Stimulated activated CD4-positive, alpha-beta T cell treated with anti-CD3 and anti-CD28 coated beads, Interleukin-12 subunit alpha, Interleukin-12 subunit beta, amount 100 ng/mL, for 48 hours (primary cell): ENCODE data around the gene UXS1.

ENCODE experiments used
- DNase-seq, 3 donors: peaks; one replicate each; pipeline ENCODE4 v3.0.0-alpha.2; 2020; ENCODE audit warnings: low read depth in 2 of 3, low spot score in 1 of 3

The UXS1 gene

DNA sequence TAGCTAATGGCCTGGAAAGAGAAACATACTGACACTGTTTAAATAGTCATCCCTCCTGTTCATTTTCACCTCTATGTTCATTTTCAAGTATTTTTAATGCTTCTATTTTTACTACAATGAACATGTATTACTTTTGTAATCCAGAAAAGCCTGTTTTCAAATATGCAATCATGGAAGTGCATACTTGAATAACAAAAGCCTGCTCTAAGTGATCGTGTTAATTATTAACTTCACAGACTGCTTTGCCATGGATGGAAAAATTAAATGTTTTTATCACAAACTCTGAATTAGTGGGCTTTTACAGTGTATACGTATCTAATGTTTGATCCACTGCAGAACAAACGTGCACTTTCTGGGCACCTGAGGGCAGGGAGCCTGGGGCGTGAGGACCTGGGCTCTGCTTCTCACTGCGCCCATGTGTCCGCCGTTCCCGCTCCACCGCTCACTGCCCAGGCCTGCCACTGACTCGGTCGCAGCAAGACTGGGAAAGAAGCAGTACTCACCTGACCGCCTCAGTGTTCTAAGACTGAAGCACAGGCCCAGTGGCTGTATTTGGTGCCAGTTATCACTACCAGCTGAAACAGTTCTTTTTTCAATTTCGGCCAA is 80.6 kb downstream of the UXS1 start:
- DNase-seq = no peak

DNA sequence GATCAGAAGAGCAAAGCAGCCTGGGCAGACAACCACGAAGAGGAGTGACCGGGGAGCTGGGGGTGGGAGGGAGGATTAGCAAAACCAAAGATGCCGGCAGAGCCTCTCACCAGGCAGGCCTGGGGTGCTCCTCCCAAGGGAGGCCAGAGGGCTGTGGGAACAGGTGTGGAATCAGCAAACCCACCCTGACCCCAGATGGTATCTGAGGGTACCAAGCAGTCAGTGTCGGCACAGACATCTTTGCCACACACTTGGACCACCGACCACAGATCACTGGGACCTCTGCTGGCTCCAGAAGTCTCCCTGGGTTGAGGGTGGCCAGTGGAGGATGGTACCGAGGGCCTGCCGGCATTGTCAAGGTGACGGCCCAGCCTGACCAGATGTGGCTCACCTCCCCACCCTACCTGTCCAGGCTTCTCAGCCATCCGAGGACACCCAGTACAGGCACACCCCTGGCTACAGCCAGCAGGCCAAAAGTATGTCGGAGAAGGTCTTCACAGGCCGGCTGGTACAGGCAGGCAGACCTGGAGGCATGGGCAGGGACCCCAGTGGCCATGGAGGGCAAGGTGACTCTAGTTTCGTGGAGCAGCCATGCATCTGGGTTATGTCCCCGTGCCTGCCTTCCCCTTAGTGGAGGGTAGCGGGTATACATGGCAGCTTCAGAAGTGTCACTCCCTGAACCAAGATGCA is 82.1 kb downstream of the UXS1 start:
- no peak for DNase-seq

DNA sequence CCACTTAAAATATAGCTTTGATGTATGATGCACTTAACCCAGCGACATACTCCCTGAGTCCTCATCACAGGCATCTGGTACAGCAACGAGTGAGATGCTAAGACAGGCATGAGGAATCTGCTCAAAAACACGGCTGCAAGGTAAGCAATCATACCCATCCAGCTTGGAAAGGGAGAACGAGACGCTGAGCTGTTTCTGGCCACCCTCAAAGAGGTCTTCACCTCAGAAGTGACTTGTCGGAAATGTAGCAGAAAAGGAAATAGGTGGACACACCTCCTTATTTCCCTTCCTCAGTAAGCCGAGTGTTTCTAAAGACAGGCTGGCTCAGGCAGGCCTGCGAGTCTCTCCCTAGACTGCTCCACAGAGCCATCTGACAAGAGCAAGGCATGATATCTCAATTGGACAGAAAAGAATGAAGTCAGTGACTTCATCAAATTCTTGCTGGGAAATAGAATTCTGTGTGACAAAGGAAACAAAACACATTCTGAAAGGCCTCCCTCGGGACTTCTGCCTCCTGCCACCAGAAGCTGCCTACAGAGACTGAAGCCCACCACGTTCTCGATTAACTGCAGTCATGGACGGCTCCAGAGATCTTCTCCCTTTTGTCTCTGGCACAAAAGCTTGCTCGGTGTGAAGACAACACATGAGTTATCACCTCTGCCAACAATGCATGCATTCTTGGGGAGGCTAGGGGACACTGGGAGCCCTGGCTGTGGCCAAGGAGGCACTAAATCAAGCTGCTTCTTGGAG is 84.3 kb downstream of the UXS1 start:
- DNase-seq = no peak

DNA sequence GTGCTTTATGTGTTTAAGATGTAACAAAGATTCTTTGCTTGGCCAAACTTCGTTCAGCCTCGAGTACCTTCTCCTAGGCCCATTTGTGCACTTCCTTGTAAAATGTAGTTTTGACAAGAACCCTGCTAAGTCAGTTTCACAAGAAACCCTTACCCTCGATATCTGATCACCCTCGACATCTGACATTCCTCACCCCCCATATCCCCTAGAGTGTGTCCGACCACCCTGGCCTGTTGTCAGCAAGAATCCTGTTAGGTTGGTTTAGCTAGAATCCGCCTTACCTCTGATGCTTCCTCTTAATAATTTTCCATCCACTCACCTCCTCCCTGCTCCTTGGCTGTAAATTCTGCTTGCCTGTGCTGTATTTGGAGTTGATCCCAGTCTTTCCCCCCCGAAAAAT is 85.3 kb downstream of the UXS1 start:
- no peak for DNase-seq

DNA sequence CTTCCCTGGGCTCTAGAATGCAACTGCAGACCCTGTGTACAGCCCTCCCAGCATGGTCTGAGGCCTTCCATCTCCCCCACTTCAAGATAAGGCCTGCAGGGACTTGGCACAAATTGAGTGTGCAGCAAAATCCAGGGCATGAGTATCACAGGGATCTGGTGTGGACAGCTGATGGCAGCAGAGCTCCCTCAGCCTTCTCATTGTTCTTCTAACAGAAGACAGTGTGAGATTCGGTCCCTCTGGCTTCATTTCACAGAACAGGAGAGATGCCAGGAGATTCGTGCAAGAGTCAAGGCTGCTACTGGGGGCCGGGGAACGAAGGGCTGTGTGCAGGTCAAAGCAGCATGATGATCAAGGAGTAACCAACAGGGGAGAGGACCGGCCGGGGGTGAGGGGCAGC is 85.8 kb downstream of the UXS1 start:
- DNase-seq = no peak

DNA sequence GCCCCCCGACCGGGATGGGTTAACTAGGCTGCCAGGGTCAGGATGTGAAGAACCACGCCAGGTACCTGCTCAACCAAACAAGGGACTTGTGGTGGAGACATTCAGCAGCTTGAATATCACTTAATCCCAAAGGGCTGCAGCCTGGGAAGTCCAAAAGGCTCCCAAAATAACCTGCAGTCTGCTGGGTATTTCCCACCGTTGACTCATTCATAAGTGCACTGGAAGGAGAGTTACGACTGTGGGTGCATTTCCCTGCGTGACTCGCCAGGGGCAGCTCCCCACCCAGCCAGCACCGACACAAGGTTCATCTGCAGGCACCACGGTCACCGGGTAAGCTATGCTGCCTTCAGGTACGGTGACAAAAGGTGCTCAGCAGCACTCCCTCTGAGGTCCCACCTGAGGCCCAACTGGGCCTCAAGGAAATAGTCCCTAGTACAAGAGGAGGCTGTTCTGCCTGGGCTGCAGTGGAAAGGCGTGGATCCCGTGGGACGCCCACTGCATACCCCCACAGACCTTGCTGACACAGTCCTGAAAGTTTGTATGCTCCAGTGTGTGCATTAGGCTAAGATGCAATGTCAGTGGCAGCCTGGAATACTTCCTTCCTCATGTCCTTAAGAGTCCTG is 86.5 kb downstream of the UXS1 start:
- DNase-seq = peak in 1 of 3 donors; percentile 26

DNA sequence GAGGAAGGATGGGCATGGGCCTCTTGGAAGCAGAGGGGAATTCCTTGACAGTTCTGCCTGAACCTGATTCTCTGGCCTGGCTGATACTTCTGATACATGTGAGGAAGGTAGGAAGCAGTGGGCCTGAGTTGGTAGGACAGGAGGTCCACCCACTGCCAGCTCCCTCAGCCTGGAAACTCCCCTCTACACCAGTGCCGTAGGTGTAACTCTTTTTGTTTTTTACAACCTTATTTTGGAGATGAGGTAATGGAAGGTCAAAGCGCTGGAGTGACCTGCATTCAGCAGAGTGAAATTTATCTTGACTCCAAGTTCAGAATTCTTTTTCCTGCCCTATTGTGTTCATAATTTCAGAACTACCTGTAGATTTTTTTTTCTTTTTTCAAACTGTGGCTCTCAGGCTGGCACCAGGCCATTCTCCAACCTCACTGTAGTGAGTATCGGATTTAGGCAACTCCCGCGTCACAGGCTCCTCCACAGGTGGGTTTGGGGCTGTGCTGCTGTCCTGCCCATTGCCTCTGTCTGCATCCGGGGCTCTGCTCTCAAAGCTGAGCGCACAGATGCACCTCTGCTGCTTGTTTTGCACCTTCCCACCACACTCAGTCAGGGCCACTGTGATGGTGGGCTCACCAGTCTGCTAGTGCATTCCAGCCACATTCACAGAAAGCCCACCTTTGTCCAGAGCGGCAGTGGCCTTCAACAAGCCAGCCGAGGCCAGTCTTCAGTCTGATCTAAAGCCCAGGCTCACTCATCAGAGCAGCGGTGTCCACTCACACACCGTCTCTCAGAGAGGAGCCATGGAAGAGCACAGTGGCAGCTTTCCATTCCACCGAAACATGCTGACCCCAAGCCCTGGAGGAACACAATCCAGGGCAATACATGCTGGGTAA is 87.2 kb downstream of the UXS1 start:
- DNase-seq = no peak

DNA sequence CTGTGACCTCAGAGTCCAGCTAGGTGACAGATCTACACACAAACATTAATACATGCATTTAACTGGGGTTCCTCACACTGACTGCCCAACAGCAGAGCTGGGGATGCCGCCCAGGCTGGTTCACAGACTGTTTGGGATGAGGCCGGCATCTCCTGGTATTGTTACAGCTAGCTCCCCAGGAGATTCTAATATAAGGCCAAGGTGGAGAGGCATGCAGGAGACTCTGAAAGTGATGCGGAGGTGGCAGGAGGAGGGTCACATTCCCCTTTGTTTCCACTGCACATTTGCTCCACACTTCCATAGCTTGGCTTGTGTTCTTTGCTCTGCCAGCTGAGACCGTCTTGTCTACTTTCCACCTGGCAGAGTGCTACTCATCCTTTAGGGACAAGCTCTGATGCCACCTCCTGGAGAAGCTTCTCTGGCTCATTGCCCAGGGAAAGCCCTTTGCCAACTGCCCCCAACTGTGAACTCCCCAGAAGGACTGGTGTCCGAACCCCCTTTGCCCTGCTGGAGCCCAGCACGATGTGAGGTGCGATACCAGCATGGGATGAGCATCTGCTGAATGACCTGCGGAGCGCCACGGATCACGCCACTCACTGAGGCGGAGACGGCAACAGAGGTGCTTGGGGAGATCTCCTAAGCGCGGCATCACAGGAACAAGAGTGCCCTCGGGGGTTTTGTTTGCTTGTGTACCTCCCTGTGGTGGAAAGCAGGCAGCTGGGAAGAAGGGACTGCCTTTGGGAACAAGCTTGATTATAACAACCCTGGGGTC is 88.8 kb downstream of the UXS1 start:
- no peak for DNase-seq

DNA sequence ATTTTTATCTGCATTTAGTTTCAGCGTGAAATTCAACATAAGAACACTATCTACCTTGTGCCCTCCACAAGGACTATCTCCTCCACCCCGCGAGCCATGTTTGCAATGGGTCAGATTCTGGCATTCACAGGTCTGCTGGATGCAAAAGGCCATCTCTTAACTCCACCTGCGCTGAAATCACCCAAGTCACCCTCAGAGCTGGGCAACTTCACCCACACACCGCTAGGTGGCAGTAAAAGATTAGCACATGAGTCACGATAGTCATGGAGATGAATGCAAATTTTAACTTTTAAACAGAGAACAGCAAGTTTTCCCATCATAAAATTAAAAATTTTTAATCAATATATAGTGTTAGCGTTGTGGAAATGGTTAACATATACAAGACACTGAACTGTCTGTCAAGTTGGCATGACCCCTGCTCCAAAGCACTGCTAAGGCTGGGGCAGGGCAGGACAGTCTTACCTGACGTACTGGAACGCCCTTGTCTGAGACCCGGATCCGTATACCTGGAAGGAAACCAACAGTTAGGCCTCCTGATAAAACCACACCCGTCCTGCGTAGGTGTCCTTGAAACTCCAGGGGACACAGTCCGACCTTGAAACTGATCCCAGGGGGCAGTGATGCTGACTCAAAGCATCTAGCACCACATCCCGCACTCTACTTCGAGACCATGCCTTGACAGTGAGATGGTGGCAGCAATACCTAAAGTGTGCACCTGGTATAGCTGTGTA is 89.6 kb downstream of the UXS1 start:
- peak in 2 of 3 donors; percentile 48 to 73 for DNase-seq

DNA sequence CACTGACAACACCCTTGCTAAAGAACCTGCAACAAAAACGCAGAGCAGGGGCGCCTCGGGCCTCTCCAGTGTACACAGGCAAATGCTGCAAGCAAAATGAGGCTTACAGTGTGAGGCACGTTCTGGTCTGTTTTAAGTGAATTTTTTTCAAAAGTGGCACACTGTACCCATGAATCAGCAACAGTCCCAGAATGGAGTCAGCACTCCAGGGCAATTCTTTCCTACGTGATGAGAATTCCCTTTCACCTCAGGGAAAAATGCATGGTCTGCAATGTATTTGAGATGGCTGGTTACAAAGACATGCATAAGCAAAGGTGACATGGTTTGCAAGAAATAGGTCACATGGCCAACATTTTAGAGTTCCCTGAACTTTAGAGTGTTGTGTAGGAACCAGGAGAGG is 94.4 kb downstream of the UXS1 start:
- DNase-seq = no peak

DNA sequence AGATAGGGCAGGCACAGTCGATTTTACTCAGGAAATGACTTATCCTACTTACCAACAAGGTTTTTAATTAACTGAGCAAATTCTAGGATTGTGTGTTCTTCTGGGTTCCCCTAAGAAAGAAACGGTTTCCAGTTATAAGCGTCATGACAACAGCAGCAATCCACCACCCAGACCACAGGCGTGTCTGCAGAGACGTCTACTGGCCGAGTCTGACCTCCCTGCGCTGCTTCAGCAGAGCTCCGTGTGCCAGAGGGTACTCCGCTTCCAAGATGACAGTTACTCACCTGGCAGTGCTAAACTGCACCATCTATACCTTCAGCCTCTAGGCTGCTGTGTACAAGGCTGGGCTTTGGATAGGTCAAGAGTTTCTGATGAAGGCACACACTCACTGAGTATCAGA is 95.4 kb downstream of the UXS1 start:
- DNase-seq = no peak

DNA sequence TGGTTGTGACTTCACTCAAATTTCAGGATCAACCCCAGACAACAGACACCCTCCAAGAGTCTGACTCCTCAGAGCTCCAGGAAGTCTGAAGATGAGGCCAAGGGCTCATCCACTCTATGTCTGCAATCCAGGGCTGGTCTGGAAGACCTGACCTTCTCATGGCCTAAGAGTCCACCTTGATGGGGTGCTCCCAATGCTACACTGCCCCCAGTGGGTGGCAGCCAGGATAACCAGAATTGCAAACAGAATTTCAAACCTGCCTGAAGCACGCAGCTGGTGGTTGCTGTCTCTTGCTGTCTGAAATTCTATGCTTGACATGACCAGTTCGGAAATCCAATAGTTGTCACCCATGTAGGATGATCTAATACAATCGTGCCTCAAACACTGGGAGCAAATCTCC is 96.0 kb downstream of the UXS1 start:
- DNase-seq = no peak

DNA sequence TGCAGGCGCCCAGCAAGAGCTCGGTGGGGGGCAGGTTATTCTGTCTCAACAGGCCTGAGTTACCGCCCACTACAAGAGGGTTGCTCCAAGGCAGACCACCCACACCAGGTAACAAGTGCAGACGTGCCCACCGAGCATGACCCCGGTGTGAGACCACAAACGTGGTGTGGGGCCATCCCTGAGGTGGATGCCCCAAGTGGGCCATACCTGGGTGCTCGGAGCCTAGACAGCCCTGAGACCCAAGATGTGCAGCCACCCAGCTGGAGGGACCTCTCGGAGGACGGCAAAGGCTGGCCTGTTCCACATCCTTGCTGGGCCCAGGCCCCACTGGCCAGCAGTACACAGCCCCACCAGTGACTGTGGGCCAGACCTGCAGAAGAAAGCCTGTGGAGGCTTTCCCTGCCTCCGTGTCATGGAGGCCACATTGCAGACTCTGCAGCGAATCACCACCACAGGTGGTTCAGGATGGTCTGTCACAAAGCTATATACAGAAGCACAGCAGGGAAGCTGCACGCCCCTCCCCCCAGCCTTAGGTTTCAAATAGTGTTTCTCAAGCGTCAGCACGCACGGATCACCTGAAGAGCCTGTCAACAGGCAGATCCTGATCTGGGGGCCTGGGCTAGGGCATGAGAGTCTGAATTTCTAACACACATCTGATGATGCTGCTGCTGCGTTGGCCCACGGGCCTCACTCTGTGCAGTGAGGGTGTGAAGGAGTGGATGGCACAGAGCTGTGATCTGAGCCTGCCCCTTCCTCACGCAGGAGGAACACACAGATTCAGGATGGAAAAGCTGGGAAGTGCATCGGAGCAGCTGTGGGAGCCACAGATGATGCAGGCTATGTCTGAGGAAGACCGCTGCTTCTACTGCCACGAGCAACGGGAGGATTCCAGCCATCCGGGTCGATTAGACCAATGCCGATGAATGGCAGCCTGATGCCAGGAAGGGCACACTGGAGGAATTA is 96.8 kb downstream of the UXS1 start:
- no peak for DNase-seq

DNA sequence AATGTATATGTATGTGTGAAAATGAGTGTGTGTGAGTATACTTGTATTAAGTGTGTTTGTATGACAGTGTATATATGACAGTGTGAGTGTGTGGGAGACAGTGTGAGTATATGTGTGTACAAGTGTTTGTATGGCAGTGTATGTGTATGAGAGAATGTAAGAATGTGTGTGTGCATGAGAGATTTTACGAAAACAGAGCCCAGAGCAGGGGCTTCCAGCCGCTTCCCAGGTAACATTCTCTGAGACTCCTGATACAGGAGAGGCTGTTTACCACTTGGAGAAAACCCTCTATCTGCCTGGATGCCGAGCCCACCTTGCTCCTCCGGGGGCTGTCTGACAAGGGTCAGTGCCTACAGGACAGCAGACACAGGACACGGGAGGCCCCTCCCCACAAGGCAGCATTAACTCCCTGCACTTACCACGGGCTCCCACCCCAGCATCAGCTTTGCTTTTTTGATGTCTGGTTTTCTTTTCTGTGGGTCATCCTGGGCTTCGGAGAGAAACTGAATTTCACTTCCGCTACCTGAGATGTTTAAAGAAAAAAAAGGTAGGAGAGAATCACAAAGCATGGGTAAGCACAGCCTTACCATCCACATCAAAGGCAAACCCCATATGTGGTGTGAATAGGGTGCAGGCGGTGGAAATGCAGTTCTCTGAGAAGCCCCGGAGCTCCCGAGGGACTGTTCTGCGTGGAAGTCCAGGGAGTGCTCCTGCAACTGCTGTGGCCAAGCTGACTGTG is 97.6 kb downstream of the UXS1 start:
- no peak for DNase-seq

DNA sequence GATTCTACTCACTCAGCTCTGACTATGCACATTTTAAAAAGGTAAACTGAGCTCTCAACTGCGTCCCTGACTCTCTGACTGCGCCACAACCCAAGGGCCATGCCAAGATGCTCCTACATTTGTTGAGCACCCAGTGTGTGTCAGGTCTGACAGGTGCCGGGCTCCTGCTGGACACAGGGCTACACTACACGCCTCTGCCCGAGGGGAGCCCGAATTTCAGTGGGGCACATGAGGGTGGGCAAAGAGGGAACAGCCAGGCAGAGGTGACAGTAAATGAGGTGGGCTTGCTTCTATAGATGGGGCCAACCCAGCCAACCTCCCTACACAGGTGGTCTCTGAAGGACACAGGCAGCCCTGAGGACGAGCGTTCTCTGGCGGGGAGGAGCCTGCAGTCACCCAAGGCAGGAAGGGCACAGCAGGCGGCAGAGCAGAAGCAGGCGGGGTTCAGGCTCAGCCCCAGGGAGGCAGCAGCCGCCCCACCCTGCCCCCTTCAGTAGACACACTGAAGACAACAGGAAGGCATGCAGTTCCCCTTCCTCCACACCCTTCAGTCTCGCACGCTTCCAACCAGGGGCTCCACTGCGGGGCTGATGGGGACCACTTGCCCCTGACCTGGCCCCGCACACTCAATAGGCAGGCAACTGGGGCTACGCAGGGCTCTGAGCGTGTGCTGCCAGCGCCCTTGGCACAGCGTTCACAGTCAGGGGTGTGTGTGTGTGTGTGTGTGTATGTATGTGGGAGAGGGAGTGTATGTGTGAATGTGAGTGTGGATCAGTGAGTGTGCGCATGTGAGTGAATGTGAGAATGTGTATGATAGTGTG is 98.4 kb downstream of the UXS1 start:
- peak in 2 of 3 donors; percentile 40 to 50 for DNase-seq

DNA sequence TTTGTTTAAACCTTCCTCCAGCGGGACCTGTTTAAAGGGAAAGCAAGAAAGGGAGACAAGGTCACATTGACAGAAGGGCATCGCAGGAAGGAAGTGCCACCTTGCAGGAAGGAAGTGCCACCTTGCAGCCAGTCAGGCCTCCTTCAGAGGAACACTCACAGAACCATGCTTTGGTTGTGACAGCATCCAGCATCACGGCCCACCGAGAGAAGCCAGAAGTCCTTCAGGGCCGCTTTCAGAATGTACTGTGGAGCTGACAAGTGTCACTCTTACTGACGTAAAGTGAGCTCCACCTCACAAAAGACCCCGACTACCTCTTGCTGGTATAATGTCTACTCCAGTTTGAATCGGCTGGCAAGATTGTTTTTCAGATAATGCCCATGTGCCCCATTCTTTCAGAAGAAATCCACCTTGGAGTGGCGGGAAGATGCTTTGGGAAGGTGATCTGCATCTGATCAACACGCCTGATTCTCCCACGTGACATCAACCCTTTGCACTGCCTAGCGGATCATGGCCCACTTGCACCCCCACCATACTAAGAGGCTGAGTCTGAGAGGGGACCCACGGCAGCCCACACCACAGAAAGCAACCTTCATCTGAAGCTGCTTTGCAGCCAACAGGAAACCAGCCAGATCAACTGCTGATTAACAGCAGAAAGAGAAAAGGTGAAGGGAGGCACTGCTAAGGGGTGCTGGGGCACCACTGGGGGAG is 99.8 kb downstream of the UXS1 start:
- peak in 1 of 3 donors; percentile 15 for DNase-seq
